HG02870 (cell line): ENCODE measurements around the gene DCST1.
"Not testable (repeated sequence)": the region's sequence is repeated elsewhere in the genome, so short reads cannot be mapped to it uniquely, and the experiment has no call there.

ENCODE experiments used
- ATAC-seq: cut with Tn5 transposase; IDR thresholded peaks from one replicate; pipeline ENCODE4 v1.9.1; 2021; ENCODE audit warnings: mild to moderate bottlenecking, moderate library complexity; ENCODE audit not compliant: unreplicated experiment

Gene DCST1

GRCh38 chr1:155033524-155033923, at the start of gene DCST1, which contains the start of gene DCST2:
TSS of gene DCST1 (plus strand) at chr1:155033824. CDS start at chr1:155034037, 213 bp downstream.
TSS of gene DCST2 (minus strand) at chr1:155033781. CDS start at chr1:155033701, 80 bp downstream.
- no peak for ATAC-seq

- not testable (repeated sequence) for ATAC-seq
These were observed 46.9 kb upstream of the DCST1 start for GRCh38 chr1:154986736-154987135.

GRCh38 chr1:154987326-154987725, 46.3 kb upstream of the DCST1 start:
- ATAC-seq: no peak

- ATAC-seq: no peak
These were observed 45.3 kb upstream of the DCST1 start for GRCh38 chr1:154988058-154988954.

GRCh38 chr1:154989195-154989860, 44.3 kb upstream of the DCST1 start:
- ATAC-seq: no peak

- no peak for ATAC-seq
These were observed 43.3 kb upstream of the DCST1 start for GRCh38 chr1:154990276-154990675.

GRCh38 chr1:154992721-154993571, 40.7 kb upstream of the DCST1 start:
- ATAC-seq: no peak

GRCh38 chr1:154993572-154994268, 39.9 kb upstream of the DCST1 start, which contains the start of gene LENEP:
TSS of gene LENEP (plus strand) at chr1:154993586. CDS start at chr1:154993608, 22 bp downstream.
- no peak for ATAC-seq

- no peak for ATAC-seq
These were observed 39.4 kb upstream of the DCST1 start for GRCh38 chr1:154994269-154994587.

- no peak for ATAC-seq
These were observed 39.0 kb upstream of the DCST1 start for GRCh38 chr1:154994591-154994990.

- not testable (repeated sequence) for ATAC-seq
These were observed 38.2 kb upstream of the DCST1 start for GRCh38 chr1:154995301-154995983.

GRCh38 chr1:154996966-154997701, 36.5 kb upstream of the DCST1 start:
- no peak for ATAC-seq

GRCh38 chr1:154998201-154998780, 35.3 kb upstream of the DCST1 start:
- no peak for ATAC-seq

GRCh38 chr1:154998818-154999570, 34.6 kb upstream of the DCST1 start:
- no peak for ATAC-seq

GRCh38 chr1:154999571-155000410, 33.8 kb upstream of the DCST1 start:
- ATAC-seq: no peak

GRCh38 chr1:155000411-155000725, 33.3 kb upstream of the DCST1 start:
- no peak for ATAC-seq

GRCh38 chr1:155000726-155001424, 32.7 kb upstream of the DCST1 start:
- peak; percentile 34 for ATAC-seq
